Measurements from ENCODE around the gene NOC2L. TPM values are rescaled to one million over a fixed set of nuclear protein-coding genes. Genes with fewer than 3 reads are reported as not detected.

Gene NOC2L
- total RNA-seq, 1 experiment from 2014 or later: 130 TPM

DNA sequence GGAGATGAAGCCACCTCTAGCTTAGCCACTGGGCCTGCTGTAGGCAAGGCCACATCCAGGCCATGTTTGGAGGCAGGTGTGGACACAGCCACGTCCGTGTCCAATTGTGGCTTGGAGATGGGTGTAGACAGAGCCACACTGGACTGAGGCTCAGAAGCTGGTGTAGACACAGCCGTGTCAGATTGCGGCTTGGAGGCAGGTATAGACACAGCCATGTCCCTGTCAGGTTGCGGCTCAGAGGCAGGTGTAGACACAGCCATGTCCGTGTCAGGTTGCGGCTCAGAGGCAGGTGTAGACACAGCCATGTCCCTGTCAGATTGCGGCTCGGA lies 20.7 kb upstream of the NOC2L start:
- no peak overlapping the region for H2AFZ ChIP-seq (ENCODE audit: low read length)
- no peak overlapping the region for H4K5ac ChIP-seq (ENCODE audit: insufficient read length, low read depth, low read length)
- no peaks in the 10 kb centered on the region for H3K4me1 ChIP-seq (ENCODE audit: insufficient read depth, low read length)
- H2BK20ac ChIP-seq (ENCODE audit: low read depth, low read length, poor library complexity, severe bottlenecking): no peak overlapping the region
- Mint-ChIP-seq H3K9me3 (peaks cover 4 to 6% of the 10 kb centered on the region in 2 experiments), H3K4me3 (no peak overlapping the region), H3K27me3 (ENCODE audit: low read depth) (peaks cover 65% of the 10 kb centered on the region), H3K36me3 (ENCODE audit: insufficient read depth in 1 of 3, low read depth in 3 of 3) (peaks cover 0 to 6% (median 4%) of the 10 kb centered on the region in 3 experiments; a peak in 4 of 7 replicates), H3K4me1 (peaks cover 5 to 9% of the 10 kb centered on the region in 2 experiments; a peak in 3 of 4 replicates), H3K27ac (no peak overlapping the region)
- H2AK5ac ChIP-seq (ENCODE audit: insufficient read length, low read length): no peak overlapping the region
- H3K79me1 ChIP-seq (ENCODE audit: insufficient read depth, low read depth, low read length, poor library complexity, severe bottlenecking): no peaks in the 10 kb centered on the region
- no peak overlapping the region for H3T11ph ChIP-seq (ENCODE audit: low read length)
- H3K23ac ChIP-seq (ENCODE audit: insufficient read length, low read depth, low read length): no peak overlapping the region
- no peak overlapping the region for H2BK5ac ChIP-seq (ENCODE audit: insufficient read length, low read length)
- no peak overlapping the region for H3K4me2 ChIP-seq (ENCODE audit: insufficient read depth, insufficient read length, low read length)
- no peak overlapping the region for H3K4ac ChIP-seq (ENCODE audit: low read depth, low read length)
- H2BK12ac ChIP-seq (ENCODE audit: insufficient read length, low read depth, low read length): no peak overlapping the region
- no CpG with 5 or more reads among the region's 9 CpGs for WGBS (ENCODE audit: extremely low coverage, insufficient read length, low lambda C conversion rate)
- peaks cover 2% of the 10 kb centered on the region; the same call in 1 of the 2 replicates for H3K27me3 ChIP-seq (ENCODE audit: insufficient read depth, low read length)
- H2BK15ac ChIP-seq (ENCODE audit: low read depth, low read length): no peak overlapping the region
- H3K9me3 ChIP-seq (ENCODE audit: control insufficient read depth, low read depth, low read length): no peaks in the 10 kb centered on the region
- no peak overlapping the region for H3K27ac ChIP-seq (ENCODE audit: insufficient read length, low read depth, low read length)
- H4K91ac ChIP-seq (ENCODE audit: insufficient read length, low read depth, low read length): no peak overlapping the region
- H3K79me2 ChIP-seq (ENCODE audit: insufficient read depth, low read length): no peaks in the 10 kb centered on the region
- no peak overlapping the region for H3K14ac ChIP-seq (ENCODE audit: insufficient read depth, low read length)
- H3K18ac ChIP-seq (ENCODE audit: insufficient read length, low read depth, low read length): no peak overlapping the region
- no peak overlapping the region for H3K9ac ChIP-seq (ENCODE audit: extremely low read depth, insufficient read length, low read length)
- H3K23me2 ChIP-seq (ENCODE audit: insufficient read length, low read depth, low read length, poor library complexity, severe bottlenecking): no peaks in the 10 kb centered on the region
- TF ChIP-seq, protein P1, sequence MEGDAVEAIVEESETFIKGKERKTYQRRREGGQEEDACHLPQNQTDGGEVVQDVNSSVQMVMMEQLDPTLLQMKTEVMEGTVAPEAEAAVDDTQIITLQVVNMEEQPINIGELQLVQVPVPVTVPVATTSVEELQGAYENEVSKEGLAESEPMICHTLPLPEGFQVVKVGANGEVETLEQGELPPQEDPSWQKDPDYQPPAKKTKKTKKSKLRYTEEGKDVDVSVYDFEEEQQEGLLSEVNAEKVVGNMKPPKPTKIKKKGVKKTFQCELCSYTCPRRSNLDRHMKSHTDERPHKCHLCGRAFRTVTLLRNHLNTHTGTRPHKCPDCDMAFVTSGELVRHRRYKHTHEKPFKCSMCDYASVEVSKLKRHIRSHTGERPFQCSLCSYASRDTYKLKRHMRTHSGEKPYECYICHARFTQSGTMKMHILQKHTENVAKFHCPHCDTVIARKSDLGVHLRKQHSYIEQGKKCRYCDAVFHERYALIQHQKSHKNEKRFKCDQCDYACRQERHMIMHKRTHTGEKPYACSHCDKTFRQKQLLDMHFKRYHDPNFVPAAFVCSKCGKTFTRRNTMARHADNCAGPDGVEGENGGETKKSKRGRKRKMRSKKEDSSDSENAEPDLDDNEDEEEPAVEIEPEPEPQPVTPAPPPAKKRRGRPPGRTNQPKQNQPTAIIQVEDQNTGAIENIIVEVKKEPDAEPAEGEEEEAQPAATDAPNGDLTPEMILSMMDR (conservative IDR thresholded peaks at IDR 0.05): no peak
- no peak overlapping the region for H2BK120ac ChIP-seq (ENCODE audit: low read depth, low read length, poor library complexity, severe bottlenecking)
- H3K56ac ChIP-seq (ENCODE audit: insufficient read length, low read depth, low read length): no peak overlapping the region
- no peaks in the 10 kb centered on the region for H4K20me1 ChIP-seq (ENCODE audit: control insufficient read depth, insufficient read depth, insufficient read length)
- H4K8ac ChIP-seq (replicated peaks; ENCODE audit: insufficient read length, low read depth, low read length): no peak overlapping the region
- no peak for DNase-seq

Measured in H9 (cell line).